Raji (cell line): ENCODE measurements around the gene SKI.

Experiments used
- POLR2A ChIP-seq: IDR thresholded peaks from 2 replicates; pipeline ENCODE4 v1.6.1; 2011; ENCODE audit warnings: low read depth, low read length, control low read depth; ENCODE audit not compliant: insufficient read depth

Gene SKI

GRCh38 chr1:2229911-2230731, 2.0 kb downstream of the SKI start:
- TF ChIP-seq POLR2A = no peak

- no peak for TF ChIP-seq POLR2A
Observed at GRCh38 chr1:2230781-2231531, 2.8 kb downstream of the SKI start.

- TF ChIP-seq POLR2A = no peak
Observed at GRCh38 chr1:2231532-2232254, 3.6 kb downstream of the SKI start.

- no peak for TF ChIP-seq POLR2A
Observed at GRCh38 chr1:2232255-2232915, 4.3 kb downstream of the SKI start.

DNA sequence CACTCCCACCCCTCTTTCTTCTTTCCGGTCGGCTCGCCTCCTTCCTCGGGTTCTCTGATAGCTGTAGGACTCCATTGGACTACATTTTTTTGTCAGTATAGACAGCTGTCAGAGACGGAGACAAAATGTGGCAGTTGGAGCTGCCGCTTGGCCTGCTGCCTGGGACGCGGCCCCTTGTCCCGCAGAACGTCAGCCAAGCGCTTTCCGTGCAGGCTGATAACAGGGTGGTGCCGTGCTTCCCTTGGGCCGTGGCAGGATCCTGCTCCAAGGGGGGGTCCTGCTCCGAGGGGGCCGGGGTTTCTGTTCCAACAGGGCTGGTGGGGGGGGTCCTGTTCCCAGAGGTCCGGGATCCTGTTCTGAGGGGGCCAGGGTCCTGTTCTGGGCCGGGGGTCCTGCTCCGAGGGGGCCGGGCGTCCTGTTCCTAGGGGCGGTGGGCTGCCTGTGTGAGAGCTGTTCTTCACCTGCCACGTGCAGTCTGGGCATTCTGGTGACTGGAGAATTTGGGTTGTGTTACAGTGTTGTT, 4.9 kb downstream of the SKI start:
- TF ChIP-seq POLR2A = no peak

GRCh38 chr1:2233468-2233867, 5.3 kb downstream of the SKI start:
- no peak for TF ChIP-seq POLR2A

DNA sequence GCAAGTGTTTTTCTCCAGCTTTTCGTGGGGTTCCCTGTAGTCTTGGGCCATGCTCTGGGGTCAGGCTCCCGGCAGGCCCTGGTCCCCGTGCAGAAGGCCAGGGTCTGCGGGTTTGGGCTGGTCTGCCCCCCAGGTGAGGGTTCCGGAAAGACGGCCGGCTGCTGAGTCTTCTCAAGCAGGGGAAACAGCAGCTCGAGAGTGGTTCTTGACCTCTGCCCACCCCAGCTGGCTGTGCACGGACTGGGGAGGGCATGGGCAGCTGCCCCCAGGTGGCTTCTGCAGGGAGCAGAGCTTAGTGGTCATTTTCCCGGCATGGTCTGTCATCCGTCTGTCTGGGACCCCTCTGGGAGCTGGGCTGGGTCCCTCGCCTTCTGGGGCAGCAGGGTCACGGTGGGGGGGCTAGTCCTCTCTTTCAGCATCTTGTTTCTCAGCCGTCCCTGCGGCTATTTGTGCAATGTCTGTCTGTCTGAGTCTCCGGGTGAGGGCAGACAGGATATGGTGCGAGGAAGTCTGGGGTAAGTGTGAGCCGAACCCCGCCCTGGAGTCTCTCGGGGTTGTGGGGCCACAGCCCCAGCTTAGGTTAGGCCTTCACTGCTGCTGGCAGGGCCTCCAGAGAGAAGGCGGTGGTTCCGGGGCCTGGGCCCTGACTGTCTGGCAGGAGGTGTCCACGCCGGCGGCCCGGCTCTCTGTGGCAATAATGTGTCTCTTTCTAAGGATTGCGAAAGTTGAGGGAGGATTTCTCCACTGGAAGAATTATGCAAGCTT, 6.1 kb downstream of the SKI start:
- no peak for TF ChIP-seq POLR2A

- no peak for TF ChIP-seq POLR2A
Observed at GRCh38 chr1:2234762-2235113, 6.6 kb downstream of the SKI start.

DNA sequence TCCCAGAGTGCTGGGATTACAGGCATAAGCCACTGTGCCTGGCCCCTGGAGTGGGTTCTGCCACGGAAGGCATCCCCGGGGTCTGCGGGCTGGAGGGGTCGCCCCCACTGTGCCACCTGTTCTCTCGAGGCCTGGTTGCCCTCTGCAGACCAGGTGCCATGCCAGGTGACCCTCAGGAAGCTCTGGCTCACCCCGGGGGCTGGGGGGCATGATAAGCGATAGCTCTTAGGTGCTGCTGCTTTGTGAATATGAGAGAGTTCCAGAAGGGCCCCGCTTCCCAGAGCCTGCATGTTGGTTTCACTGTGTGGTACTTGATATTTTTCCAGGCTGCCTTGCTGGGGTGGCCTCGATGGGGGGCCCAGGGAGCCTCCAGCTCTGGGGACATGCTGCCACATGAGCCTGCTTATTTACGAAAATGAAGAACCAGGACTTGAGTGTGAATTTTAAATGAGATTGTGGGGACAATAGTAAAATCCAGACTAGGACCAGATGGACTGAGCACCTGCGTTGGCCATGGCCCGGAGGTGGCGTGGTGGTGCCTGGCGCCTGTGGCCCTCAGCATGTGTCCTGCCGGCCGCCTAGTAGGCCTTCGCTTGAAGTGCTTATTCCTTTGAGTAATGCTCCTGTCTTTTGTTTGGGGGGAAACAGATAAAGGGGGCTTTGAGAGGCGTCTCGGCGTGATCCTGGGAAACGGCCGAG, 7.3 kb downstream of the SKI start:
- TF ChIP-seq POLR2A = no peak

GRCh38 chr1:2236695-2237677, 8.9 kb downstream of the SKI start:
- TF ChIP-seq POLR2A = no peak

GRCh38 chr1:2237773-2238172, 9.7 kb downstream of the SKI start:
- no peak for TF ChIP-seq POLR2A

GRCh38 chr1:2238361-2239012, 10.4 kb downstream of the SKI start:
- TF ChIP-seq POLR2A = no peak
